22Rv1 (cell line): Measurements from ENCODE around the gene AKAP9.

Experiments
- ZFX ChIP-seq: fragments of 450-650 bp; IDR thresholded peaks from 2 replicates; pipeline ENCODE4 v1.6.1; 2017; ENCODE audit warnings: antibody characterized with exemption, borderline replicate concordance
- TF ChIP-seq, protein P1 (sequence below): fragments of 450-650 bp; IDR thresholded peaks from 2 replicates; pipeline ENCODE4 v1.5.1; 2017; ENCODE audit warnings: mild to moderate bottlenecking

DNA sequence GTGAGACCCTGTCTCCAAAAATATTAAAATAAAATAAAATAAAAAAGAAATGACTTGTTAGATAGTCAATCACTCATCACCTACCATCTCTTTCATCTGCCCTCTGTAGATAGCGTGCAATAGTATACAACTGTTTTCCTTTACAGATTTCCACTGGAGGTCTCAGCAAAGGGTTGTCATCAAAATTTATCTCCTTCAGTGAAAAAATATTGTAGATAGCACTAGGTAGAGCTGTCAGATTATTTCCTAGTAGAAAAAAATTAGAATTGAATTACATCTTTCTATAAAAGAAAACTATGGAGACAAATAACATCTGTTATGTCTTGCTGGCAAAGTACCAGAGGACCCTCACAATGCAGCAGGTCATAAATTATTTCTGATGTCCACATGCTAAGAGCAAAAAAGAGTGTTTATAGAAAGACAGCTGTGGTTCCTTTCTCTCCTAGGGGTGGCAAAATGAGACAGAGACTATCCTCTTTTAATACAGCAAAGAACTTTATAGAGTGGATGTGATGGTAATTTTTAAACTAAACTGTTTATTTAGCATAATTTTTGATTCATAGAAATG lies 209.9 kb downstream of the AKAP9 start:
- TF ChIP-seq ZFX, result no peak
- TF ChIP-seq, protein P1, sequence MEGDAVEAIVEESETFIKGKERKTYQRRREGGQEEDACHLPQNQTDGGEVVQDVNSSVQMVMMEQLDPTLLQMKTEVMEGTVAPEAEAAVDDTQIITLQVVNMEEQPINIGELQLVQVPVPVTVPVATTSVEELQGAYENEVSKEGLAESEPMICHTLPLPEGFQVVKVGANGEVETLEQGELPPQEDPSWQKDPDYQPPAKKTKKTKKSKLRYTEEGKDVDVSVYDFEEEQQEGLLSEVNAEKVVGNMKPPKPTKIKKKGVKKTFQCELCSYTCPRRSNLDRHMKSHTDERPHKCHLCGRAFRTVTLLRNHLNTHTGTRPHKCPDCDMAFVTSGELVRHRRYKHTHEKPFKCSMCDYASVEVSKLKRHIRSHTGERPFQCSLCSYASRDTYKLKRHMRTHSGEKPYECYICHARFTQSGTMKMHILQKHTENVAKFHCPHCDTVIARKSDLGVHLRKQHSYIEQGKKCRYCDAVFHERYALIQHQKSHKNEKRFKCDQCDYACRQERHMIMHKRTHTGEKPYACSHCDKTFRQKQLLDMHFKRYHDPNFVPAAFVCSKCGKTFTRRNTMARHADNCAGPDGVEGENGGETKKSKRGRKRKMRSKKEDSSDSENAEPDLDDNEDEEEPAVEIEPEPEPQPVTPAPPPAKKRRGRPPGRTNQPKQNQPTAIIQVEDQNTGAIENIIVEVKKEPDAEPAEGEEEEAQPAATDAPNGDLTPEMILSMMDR, result no peak
